HG02970 (cell line): ENCODE measurements around the gene GRAMD1A.
"Not testable (repeated sequence)": the region's sequence is repeated elsewhere in the genome, so short reads cannot be mapped to it uniquely, and the experiment has no call there.

Source experiments
- ATAC-seq: cut with Tn5 transposase; IDR thresholded peaks from one replicate; pipeline ENCODE4 v1.9.1; 2021; ENCODE audit warnings: mild to moderate bottlenecking, moderate library complexity, moderate number of reproducible peaks; ENCODE audit not compliant: unreplicated experiment, low FRiP score

The GRAMD1A gene

GRCh38 chr19:35015270-35015953 lies 15.3 kb downstream of the GRAMD1A start:
- no peak for ATAC-seq

GRCh38 chr19:35015954-35016351 lies 15.8 kb downstream of the GRAMD1A start:
- no peak for ATAC-seq

DNA sequence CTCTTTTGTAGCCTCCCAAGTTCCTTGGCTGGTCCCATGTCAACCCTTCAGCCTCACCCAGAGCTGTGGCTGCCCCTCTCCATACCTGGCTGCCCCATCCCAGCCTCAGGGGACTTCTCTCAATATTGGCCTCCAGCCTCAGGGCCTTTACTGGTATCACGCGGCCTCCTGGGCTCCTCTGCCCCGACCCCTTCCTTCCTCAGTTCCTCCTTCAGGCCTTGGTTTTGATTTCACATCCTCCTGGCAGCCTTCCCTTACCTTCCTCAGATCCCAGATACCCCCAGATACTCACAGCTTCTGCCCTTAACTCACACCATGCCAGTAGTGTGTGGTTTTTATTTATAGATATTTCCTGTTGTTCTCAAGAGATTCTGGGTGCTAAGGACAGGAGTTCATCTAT lies 17.4 kb downstream of the GRAMD1A start:
- ATAC-seq = no peak

DNA sequence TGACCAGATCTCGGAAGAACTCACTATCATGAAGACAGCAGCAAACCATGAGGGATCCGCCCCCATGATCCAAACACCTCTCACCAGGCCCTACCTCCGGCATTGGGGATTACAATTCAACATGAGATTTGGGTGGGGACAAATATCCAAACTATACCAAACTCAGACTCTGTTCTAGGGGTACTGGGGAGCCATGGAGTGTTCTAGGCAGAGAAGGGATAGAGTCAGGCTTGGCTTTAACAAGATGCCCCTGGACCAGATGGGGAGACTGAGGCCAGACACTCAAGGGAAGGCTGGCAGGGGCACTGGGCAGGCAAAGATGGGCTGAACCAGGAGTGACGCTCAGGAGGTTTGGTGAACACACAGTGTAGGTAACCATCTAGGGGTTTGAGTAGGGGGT lies 18.3 kb downstream of the GRAMD1A start:
- ATAC-seq = no peak

DNA sequence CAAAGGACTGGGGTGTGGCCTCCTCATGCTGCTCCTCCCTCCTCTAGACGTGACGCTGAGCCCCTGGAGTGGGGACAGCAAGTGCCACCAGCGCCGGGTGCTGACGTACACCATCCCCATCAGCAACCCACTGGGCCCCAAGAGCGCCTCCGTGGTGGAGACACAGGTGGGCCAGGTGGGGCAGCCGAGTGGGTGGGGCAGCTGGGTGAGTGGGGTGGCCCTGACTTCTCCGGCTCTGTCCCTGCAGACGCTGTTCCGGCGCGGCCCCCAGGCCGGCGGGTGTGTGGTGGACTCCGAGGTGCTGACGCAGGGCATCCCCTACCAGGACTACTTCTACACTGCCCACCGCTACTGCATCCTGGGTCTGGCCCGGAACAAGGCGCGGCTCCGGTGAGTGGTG lies 19.0 kb downstream of the GRAMD1A start:
- ATAC-seq = no peak

DNA sequence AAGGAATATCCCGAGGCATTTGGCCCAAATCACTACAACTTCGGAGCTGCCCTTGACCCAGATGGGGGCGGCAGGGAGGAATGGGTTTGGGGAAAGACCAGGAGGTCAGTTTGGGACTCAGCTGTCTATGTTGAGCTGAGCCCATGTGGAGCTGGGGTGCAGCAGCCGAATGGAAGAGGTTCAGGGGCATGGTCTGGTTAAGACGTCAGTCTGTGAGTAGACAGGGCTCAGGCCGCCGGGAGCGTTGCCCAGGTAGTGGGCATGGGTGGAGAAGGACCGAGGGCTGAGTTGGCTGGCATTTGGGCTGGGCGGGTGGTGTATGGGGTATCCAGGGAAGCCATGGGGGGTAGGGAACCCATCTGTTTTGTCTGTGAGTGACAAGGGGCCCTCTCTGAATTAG lies 20.9 kb downstream of the GRAMD1A start:
- no peak for ATAC-seq

DNA sequence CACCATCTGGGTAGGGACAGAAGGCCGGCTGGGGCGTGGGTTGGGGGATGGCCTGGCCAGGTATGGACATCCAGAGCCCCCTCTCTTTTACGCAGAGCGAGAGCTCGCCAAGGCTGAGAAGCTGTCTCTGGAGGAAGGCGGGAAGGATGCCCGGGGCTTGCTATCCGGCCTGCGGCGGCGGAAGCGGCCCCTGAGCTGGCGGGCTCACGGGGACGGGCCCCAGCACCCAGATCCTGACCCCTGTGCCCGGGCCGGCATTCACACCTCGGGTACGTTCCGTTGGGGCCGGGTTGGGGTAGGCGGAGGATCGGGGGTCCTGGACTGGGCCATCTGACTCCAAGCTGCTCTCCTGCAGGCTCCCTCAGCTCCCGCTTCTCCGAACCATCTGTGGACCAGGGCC lies 21.5 kb downstream of the GRAMD1A start:
- no peak for ATAC-seq

DNA sequence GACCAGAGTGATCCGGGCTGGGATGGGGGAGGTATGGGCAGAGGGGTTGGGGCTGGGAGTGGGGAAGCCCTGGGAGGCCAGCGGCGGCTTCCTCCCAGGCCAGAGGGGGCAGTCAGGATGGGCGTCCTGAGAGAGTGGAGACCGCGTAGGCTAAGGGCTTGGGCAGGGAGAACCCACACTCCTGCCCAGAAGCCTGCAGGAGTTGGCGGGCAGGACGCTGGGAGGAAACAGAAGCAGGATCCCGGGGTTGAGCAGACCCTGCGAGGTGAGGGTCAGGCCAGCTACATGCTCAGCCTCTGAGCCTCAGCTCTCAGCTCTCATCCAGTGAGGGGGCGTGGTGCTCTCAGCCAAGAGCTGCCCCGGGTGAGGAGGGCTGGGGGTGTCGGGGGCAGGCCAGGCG lies 22.3 kb downstream of the GRAMD1A start:
- no peak for ATAC-seq

DNA sequence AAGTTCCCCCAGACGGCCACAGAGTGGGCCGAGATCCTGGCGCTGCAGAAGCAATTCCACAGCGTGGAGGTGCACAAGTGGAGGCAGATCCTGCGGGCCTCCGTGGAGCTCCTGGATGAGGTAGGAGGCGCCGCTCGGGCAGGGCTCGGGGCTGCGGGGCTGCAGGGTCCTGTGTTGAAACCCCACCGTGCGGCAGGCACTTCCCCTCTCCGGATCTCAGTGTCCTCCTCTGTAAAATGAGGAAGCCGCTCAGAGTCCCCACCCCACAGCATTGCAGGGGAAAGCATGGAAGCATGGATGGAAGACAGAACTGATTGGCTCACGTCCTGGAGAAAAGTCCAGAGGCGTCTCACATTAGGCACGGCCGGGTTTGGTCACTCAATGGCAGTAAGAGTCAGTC lies 23.3 kb downstream of the GRAMD1A start:
- no peak for ATAC-seq

- no peak for ATAC-seq
Measured at GRCh38 chr19:35024095-35024494, 24.0 kb downstream of the GRAMD1A start.

DNA sequence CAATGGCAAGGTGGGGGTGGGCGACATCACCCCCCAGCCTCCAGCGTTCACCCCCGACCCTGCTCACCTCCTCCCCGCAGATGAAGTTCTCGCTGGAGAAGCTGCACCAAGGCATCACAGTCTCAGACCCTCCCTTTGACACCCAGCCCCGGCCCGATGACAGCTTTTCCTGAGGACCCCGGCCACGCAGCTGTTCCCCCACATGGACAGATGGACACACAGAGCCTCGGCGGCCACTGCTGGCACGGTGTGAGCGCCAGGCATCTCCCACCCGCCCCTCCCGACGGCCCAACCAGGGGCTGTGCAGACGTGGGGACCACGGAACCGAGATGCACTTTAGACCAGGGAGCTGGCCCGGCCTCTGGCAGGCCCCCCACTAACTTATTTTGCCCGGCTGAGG lies 25.8 kb downstream of the GRAMD1A start:
- ATAC-seq = no peak

DNA sequence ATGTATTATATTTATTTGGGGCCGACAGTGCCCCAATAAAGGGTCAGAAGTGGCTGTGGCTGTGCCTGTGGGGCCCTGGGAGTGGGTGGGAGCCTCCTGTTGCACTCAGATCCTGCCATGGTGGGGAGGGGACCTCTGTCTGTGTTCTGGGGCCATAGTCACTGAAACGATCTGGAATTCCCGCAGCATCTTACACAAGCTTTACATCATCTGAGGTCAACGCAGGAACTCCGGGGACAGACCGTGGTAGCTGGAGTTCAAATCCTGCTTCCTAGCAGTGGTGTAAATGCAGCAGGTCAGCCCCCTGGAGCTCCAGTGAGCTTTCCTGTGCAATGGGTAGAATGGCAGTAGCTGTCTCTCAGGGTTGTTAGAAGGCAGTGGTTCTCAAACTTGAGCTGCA lies 26.3 kb downstream of the GRAMD1A start:
- no peak for ATAC-seq

DNA sequence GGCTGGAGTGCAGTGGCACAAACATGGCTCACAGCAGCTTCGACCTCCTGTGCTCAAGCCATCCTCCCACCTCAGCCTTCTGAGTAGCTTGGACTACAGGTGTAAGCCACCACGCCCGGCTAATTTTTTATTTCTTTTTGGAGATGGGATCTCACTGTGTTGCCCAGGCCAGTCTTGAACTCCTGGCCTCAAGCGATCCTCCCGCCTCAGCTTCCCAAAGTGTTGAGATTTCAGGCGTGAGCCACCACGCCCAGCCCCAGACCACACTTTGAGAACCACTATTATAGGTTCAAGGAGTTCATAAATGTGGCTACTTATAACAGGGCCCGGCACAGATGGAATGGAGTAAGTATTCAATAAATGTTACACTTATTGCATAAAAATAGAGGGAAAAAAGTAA lies 26.9 kb downstream of the GRAMD1A start:
- ATAC-seq = no peak

- no peak for ATAC-seq
Measured at GRCh38 chr19:35027851-35028599, 27.9 kb downstream of the GRAMD1A start.

GRCh38 chr19:35028600-35028885 lies 28.4 kb downstream of the GRAMD1A start:
- not testable (repeated sequence) for ATAC-seq

DNA sequence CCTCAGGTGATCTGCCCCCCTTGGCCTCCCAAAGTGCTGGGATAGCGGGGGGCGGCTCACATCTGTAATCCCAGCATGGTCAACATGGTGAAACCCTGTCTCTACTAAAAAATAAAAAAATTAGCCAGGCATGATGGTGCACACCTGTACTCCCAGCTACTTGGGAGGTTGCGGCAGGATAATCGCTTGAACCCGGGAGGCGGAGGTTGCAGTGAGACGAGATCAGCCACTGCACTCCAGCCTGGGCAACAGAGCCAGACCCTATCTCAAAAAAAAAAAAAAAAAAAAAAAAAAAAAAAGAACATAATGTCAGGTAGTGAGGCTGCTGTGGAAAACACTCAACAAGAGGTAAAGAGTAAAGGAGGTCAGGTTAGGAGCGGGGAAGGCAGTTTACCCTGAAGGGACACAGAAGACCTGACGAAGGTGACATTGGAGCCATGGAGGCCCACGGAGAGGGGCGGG lies 29.2 kb downstream of the GRAMD1A start:
- ATAC-seq = not testable (repeated sequence)

- no peak for ATAC-seq
Measured at GRCh38 chr19:35029737-35030256, 29.7 kb downstream of the GRAMD1A start.

- ATAC-seq = no peak
Measured at GRCh38 chr19:35030257-35031071, 30.3 kb downstream of the GRAMD1A start, which contains the start of gene SCN1B. TSS of gene SCN1B (plus strand) at chr19:35030470. CDS start at chr19:35030821, 351 bp downstream.

- no peak for ATAC-seq
Measured at GRCh38 chr19:35031072-35031881, 31.2 kb downstream of the GRAMD1A start.

DNA sequence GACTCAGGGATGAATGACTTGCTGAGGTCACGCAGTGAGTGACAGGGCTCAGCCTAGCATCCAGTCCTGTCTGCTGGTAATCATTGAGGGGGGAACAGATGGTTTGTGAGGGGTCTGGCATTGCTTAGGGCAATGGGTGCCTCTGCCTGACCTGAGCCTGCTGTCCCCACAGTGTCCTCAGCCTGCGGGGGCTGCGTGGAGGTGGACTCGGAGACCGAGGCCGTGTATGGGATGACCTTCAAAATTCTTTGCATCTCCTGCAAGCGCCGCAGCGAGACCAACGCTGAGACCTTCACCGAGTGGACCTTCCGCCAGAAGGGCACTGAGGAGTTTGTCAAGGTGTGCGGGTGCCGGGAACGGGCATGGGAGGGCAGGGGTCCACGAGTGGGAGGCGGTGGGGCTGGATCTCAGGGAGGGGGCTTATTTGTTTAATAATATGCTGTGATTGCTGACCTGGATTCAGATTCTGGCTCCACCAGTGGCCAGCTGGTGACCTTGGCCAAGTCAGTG lies 32.3 kb downstream of the GRAMD1A start:
- no peak for ATAC-seq
